HG03378 (cell line): ENCODE measurements around the gene CASD1.

Experiments used
- ATAC-seq: cut with Tn5 transposase; IDR thresholded peaks from one replicate; pipeline ENCODE4 v1.9.1; 2021; ENCODE audit warnings: mild to moderate bottlenecking, moderate library complexity; ENCODE audit not compliant: unreplicated experiment

CASD1 gene

DNA sequence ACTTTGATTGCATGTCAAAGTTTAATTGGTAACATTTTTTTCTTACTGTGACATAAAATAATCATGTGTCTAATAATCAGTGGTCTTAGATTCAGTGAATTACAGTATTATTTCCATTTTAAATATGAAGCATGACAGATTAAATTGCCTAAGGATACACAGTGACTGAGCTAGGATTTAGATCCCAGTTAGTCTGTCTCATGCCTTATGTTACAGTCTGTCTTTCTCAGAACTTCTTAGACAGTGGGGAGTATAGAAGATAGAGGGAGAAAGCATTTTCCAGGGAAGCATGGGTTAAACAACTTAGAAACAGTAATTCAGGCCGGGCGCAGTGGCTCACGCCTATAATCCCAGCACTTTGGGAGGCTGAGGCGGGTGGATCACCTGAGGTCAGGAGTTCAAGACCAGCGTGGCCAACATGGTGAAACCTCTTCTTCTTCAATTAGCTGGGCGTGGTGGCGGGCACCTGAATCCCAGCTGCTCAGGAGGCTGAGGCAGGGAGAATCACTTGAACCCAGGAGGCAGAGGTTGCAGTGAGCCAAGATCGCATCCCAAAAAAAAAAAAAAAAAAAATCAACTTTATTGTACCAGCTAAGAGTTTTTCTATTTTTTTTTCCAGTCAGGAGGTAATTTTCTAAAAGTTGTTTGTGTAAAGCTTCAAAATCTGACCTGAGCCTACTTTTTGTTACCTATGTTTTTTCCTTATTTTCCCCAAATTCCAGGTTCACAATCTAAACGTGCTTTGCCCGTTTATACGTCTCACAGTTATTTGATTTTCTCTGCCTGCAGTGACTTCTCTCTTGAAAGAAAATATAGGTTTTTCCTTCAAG is 3.3 kb downstream of the CASD1 start:
- ATAC-seq: no peak

DNA sequence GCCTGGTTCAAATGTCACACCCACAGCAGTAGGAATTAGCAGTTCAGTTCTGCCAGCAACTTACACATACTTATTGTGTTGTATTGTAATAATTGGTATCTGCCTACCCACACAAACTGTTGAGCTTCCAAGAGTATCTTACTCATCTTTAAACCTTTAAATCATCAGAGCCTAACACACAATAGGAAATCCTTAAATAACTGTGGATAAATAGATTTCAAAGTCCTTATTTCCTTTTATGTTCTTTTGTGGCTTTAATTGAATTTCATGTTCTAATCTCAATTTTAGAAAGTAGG is 3.9 kb downstream of the CASD1 start:
- ATAC-seq: no peak

- no peak for ATAC-seq
These were observed 4.7 kb downstream of the CASD1 start for GRCh38 chr7:94514140-94514889.

- ATAC-seq: no peak
These were observed 5.3 kb downstream of the CASD1 start for GRCh38 chr7:94514917-94515316.

- ATAC-seq: no peak
These were observed 16.3 kb downstream of the CASD1 start for GRCh38 chr7:94525923-94526322.

DNA sequence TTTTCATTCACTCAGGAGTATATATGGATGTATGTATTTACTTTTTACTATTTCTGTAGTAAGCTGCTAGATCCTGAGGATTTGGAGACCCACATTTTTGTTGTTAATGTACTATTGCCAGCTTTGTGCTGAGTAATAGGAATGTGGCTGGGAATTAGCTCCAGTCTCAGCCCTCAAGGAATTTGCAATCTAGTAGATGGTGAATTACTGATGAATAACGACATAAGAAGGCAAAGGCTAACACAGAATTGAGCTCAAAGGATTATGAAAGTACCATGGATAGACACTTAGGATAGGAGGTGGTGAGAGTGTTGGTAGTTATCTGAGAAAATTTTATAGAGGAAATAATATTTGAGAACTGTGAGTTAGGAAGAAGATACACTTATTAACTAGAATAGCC is 19.9 kb downstream of the CASD1 start:
- ATAC-seq: no peak

DNA sequence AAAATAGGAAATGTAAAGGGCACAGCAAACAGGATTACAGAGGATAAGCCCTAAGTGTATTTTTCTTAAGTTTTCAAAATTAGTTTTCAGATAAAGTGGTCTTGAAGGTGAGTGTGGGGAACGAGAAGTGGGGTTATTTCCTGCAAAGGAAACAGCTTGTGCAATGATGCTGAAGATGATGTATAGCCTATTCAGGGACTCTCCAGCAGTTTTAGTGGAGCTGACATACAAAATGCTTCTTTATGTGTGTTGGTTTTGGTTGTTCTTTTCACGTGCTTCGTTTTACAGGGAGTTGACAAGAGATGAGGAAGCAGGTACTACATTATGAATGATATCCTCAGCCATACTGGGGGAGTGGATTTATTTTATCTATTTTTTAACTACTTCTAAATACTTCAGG is 20.5 kb downstream of the CASD1 start:
- ATAC-seq: no peak

- ATAC-seq: no peak
These were observed 23.1 kb downstream of the CASD1 start for GRCh38 chr7:94532676-94533075.

DNA sequence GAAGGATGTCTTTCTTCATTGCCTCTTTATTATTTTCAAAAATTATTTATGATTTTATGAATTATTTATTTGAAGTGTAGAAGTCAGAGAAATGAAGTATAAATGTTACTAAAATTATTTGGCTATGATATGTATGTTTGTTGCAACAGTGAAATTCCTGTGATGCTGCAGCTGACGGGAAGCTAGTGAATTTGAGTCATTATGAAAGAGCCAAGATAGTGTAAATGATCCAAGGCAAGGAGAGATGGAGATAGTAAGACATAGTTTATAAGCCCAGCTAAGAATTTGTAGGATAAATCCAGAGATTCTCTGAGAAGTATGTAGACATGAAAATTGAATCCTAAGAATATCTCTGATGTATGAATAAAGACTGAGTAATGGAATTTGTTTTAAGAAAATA is 30.8 kb downstream of the CASD1 start:
- no peak for ATAC-seq

- ATAC-seq: no peak
These were observed 37.5 kb downstream of the CASD1 start for GRCh38 chr7:94547126-94547525.

- ATAC-seq: peak; percentile 89
These were observed 46.4 kb downstream of the CASD1 start for GRCh38 chr7:94556028-94556427.

DNA sequence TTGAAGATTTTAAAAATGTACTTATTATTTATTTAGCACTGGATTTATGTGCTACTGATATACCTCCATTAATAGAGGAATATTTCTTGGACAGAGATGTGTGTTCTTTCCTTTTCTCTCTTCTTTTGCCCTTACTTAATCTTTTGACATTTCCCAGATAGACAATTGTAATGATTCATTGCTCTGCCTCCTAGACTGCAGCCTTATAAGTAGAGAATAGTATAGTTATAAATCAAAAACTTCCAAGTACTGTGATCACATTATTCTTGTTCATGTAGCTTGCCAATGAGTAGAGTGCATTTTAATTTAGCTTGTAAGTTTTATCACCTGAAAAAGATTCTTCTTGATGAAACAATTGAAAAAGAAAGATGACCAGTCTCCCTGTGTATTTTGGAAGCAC is 47.6 kb downstream of the CASD1 start:
- ATAC-seq: no peak

DNA sequence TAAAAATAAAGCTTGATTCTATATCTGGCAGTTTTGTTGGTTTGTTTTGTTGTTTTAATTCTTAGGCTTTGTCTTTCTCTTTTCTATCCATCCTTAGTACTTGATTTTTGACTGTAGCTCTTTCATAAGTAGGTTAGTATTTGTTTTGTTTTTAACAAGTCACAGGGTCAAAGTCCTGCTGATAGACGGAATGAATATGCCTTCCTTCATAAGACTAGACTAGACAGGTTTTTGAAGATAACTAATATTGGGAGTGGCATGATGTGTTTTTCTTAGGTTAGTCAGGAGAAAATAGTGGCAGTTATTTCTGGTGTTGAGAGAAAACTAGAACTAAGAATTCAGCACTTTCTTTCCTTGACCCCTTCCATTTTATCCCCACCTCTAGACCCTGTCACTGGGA is 50.4 kb downstream of the CASD1 start:
- ATAC-seq: no peak

- no peak for ATAC-seq
These were observed 52.4 kb downstream of the CASD1 start for GRCh38 chr7:94561841-94562514.

DNA sequence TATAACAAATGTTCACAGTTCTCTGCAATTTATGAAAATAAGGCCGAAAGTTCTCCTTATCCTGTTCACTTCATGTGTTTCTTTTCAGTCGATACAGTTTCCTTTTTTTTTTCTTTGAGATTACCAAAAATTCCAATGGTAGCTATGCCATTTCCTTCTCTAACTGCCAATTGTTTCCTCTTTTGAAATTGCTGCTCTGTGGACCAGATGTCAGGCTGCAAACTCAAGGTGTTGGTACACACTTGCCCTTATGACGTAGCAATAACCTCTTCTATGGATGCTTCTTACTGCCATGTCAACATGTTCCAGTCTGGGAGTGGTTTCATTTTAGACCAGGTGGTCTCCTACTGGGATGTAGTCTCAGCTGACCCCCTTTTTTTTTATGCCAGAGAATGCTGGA is 52.9 kb downstream of the CASD1 start:
- no peak for ATAC-seq

GRCh38 chr7:94565247-94565894 is 55.8 kb downstream of the CASD1 start:
- no peak for ATAC-seq

- no peak for ATAC-seq
These were observed 57.8 kb downstream of the CASD1 start for GRCh38 chr7:94567396-94567795.

GRCh38 chr7:94571816-94572215 is 62.2 kb downstream of the CASD1 start:
- ATAC-seq: no peak

- ATAC-seq: no peak
These were observed 66.0 kb downstream of the CASD1 start for GRCh38 chr7:94575646-94576045.

- ATAC-seq: no peak
These were observed 66.7 kb downstream of the CASD1 start for GRCh38 chr7:94576316-94576715.

- no peak for ATAC-seq
These were observed 67.7 kb downstream of the CASD1 start for GRCh38 chr7:94577357-94577756.

- no peak for ATAC-seq
These were observed 69.0 kb downstream of the CASD1 start for GRCh38 chr7:94578614-94579013.
